Neural progenitor cell (in vitro differentiated cells): ENCODE data around the gene PGAP3. TPM values are rescaled to one million over a fixed set of nuclear protein-coding genes. Genes with fewer than 3 reads are reported as not detected.

ENCODE experiments used
- DNase-seq: peaks from one replicate; pipeline ENCODE4 v3.0.0-alpha.2; 2016; ENCODE audit warnings: low spot score
- H2AFZ ChIP-seq: fragments of 200-600 bp; sonication (generic); replicated peaks from 2 replicates; pipeline ENCODE4 v1.6.1; 2016; ENCODE audit warnings: antibody characterized with exemption
- H3F3A ChIP-seq: fragments of 200-600 bp; sonication (generic); 2 replicates; pipeline ENCODE4 v1.6.1; 2016; ENCODE audit warnings: antibody characterized with exemption, low read depth
- H3K27ac ChIP-seq: fragments of 200-600 bp; sonication (generic); 2 replicates; pipeline ENCODE4 v1.5.1; 2016; ENCODE audit warnings: mild to moderate bottlenecking
- H3K27me3 ChIP-seq: fragments of 200-600 bp; sonication (generic); 2 replicates; pipeline ENCODE4 v1.6.1; 2016; ENCODE audit warnings: mild to moderate bottlenecking, moderate library complexity
- H3K36me3 ChIP-seq: fragments of 200-600 bp; sonication (generic); 2 replicates; pipeline ENCODE4 v1.5.1; 2016
- H3K4me1 ChIP-seq: fragments of 200-600 bp; sonication (generic); 2 replicates; pipeline ENCODE4 v1.6.1; 2016; ENCODE audit warnings: mixed run types
- H3K4me2 ChIP-seq: fragments of 200-600 bp; sonication (generic); 2 replicates; pipeline ENCODE4 v1.6.1; 2016
- H3K4me3 ChIP-seq: fragments of 200-600 bp; sonication (generic); 2 replicates; pipeline ENCODE4 v1.5.1; 2016
- H3K79me2 ChIP-seq: fragments of 200-600 bp; sonication (generic); 2 replicates; pipeline ENCODE4 v1.6.1; 2016; ENCODE audit warnings: low read depth
- H3K9ac ChIP-seq: fragments of 200-600 bp; sonication (generic); 2 replicates; pipeline ENCODE4 v1.6.1; 2016
- H3K9me3 ChIP-seq: fragments of 200-600 bp; sonication (generic); 2 replicates; pipeline ENCODE4 v1.5.1; 2016; ENCODE audit warnings: low read depth
- H4K20me1 ChIP-seq: fragments of 200-600 bp; sonication (generic); 2 replicates; pipeline ENCODE4 v1.6.1; 2016; ENCODE audit warnings: low read depth
- H3K27ac Mint-ChIP-seq: 3 replicates; pipeline ENCODE4 v1.8.0; 2021; ENCODE audit warnings: mixed read lengths
- H3K27me3 Mint-ChIP-seq: 2 replicates; pipeline ENCODE4 v1.8.0; 2022; ENCODE audit warnings: low read depth, mild to moderate bottlenecking, inconsistent platforms, moderate library complexity, mixed read lengths; ENCODE audit not compliant: insufficient read depth
- H3K36me3 Mint-ChIP-seq: 3 replicates; pipeline ENCODE4 v1.8.0; 2021; ENCODE audit warnings: mixed read lengths
- H3K4me1 Mint-ChIP-seq: 3 replicates; pipeline ENCODE4 v1.8.0; 2021; ENCODE audit warnings: mixed read lengths
- H3K4me3 Mint-ChIP-seq: 3 replicates; pipeline ENCODE4 v1.8.0; 2021; ENCODE audit warnings: mild to moderate bottlenecking, moderate library complexity, mixed read lengths
- H3K9me3 Mint-ChIP-seq: 3 replicates; pipeline ENCODE4 v1.8.0; 2020; ENCODE audit warnings: mixed read lengths
- CTCF ChIP-seq: fragments of 200-600 bp; sonication (generic); IDR thresholded peaks from 2 replicates; pipeline ENCODE4 v1.5.1; 2017; ENCODE audit warnings: antibody characterized with exemption, mild to moderate bottlenecking
- EZH2 ChIP-seq: fragments of 200-600 bp; sonication (generic); IDR thresholded peaks from 2 replicates; pipeline ENCODE4 v1.6.1; 2017; ENCODE audit warnings: antibody characterized with exemption, mild to moderate bottlenecking, moderate library complexity
- EZH2phosphoT487 ChIP-seq: fragments of 200-600 bp; sonication (generic); IDR thresholded peaks from 2 replicates; pipeline ENCODE4 v1.6.1; 2017; ENCODE audit warnings: antibody characterized with exemption
- total RNA-seq: library from RNA; depleted of rRNA; stranded (reverse); fragments of >200 nt; gene quantifications from 2 replicates; pipeline ENCODE4 v1.2.3, GENCODE V29; 2015; ENCODE audit warnings: low replicate concordance

The PGAP3 gene
- total RNA-seq, 1 donor from 2014 or later, result 6.6 TPM

GRCh38 chr17:39627712-39628516, 59.9 kb downstream of the PGAP3 start:
- Mint-ChIP-seq H3K9me3 (no peaks in the 10 kb centered on the region), H3K4me1 (peaks cover 20% of the 10 kb centered on the region), H3K27me3 (peaks cover 48% of the 10 kb centered on the region), H3K4me3 (peak overlapping the region; percentile 71), H3K36me3 (no peaks in the 10 kb centered on the region), H3K27ac (no peak overlapping the region)
- Histone ChIP-seq H2AFZ (peak overlapping the region; percentile 91), H3K79me2 (no peaks in the 10 kb centered on the region), H3K27ac (no peak overlapping the region), H3K4me3 (peak overlapping the region; percentile 67), H3K27me3 (peaks cover 62% of the 10 kb centered on the region), H3K9ac (no peak overlapping the region), H4K20me1 (peaks cover 13% of the 10 kb centered on the region), H3K4me2 (peak overlapping the region; percentile 100), H3K36me3 (no peaks in the 10 kb centered on the region), H3K4me1 (peaks cover 28% of the 10 kb centered on the region), H3K9me3 (no peaks in the 10 kb centered on the region), H3F3A (peaks cover 21% of the 10 kb centered on the region)
- TF ChIP-seq CTCF (no peak), EZH2phosphoT487 (no peak), EZH2 (no peak)
- DNase-seq, result peak; percentile 46

- H3F3A ChIP-seq, result peaks cover 25% of the 10 kb centered on the region
- Mint-ChIP-seq H3K4me3 (peak overlapping the region; percentile 80), H3K27me3 (peaks cover 53% of the 10 kb centered on the region), H3K27ac (no peak overlapping the region), H3K9me3 (no peaks in the 10 kb centered on the region), H3K36me3 (no peaks in the 10 kb centered on the region), H3K4me1 (peaks cover 23% of the 10 kb centered on the region)
- H3K4me2 ChIP-seq, result peak overlapping the region; percentile 100
- peaks cover 13% of the 10 kb centered on the region for H4K20me1 ChIP-seq
- peak overlapping the region; percentile 67 for H3K4me3 ChIP-seq
- no peaks in the 10 kb centered on the region for H3K36me3 ChIP-seq
- peaks cover 63% of the 10 kb centered on the region for H3K27me3 ChIP-seq
- H3K9me3 ChIP-seq, result no peaks in the 10 kb centered on the region
- TF ChIP-seq EZH2phosphoT487 (no peak), EZH2 (peak; percentile 88), CTCF (peak; percentile 3)
- DNase-seq, result peak; percentile 54
- H3K9ac ChIP-seq, result no peak overlapping the region
- H3K79me2 ChIP-seq, result no peaks in the 10 kb centered on the region
- peak overlapping the region; percentile 91 for H2AFZ ChIP-seq
- H3K27ac ChIP-seq, result no peak overlapping the region
- H3K4me1 ChIP-seq, result peaks cover 28% of the 10 kb centered on the region
Measured at GRCh38 chr17:39627047-39627711, 60.7 kb downstream of the PGAP3 start.

- peaks cover 13% of the 10 kb centered on the region for H4K20me1 ChIP-seq
- TF ChIP-seq EZH2, result no peak
- TF ChIP-seq EZH2phosphoT487, result no peak
- no peak for TF ChIP-seq CTCF
- H3K4me1 ChIP-seq, result peaks cover 28% of the 10 kb centered on the region
- no peak within 1 kb of the TSS for H3K27ac ChIP-seq
- Mint-ChIP-seq H3K36me3 (no peaks in the 10 kb centered on the region), H3K27ac (no peak within 1 kb of the TSS), H3K4me1 (peaks cover 28% of the 10 kb centered on the region), H3K4me3 (peak within 1 kb of the TSS; percentile 80), H3K27me3 (peaks cover 54% of the 10 kb centered on the region), H3K9me3 (no peaks in the 10 kb centered on the region)
- H3K4me3 ChIP-seq, result peak within 1 kb of the TSS; percentile 67
- H3K27me3 ChIP-seq, result peaks cover 68% of the 10 kb centered on the region
- peak; percentile 52 for DNase-seq
- peak within 1 kb of the TSS; percentile 100 for H3K4me2 ChIP-seq
- H3K79me2 ChIP-seq, result no peaks in the 10 kb centered on the region
- no peak within 1 kb of the TSS for H3K9ac ChIP-seq
- H3F3A ChIP-seq, result peaks cover 27% of the 10 kb centered on the region
- H3K9me3 ChIP-seq, result no peaks in the 10 kb centered on the region
- H2AFZ ChIP-seq, result peak within 1 kb of the TSS; percentile 91
- H3K36me3 ChIP-seq, result no peaks in the 10 kb centered on the region
Measured at GRCh38 chr17:39626171-39627046, 61.4 kb downstream of the PGAP3 start, which contains the start of gene PPP1R1B. PPP1R1B (plus strand) TSS chr17:39626952; CDS start chr17:39627393, 441 bp downstream.
